GM19193 (cell line): ENCODE measurements around the gene BAZ1B.

ENCODE experiments used
- POLR2A ChIP-seq: IDR thresholded peaks from 4 replicates; pipeline ENCODE4 v1.6.1; 2011; ENCODE audit not compliant: insufficient read depth, insufficient read length; ENCODE audit errors: extremely low read depth

BAZ1B gene

GRCh38 chr7:73522105-73522872 lies at the start of gene BAZ1B:
TSS of gene BAZ1B (minus strand) at chr7:73522293. CDS start at chr7:73521933, 360 bp downstream.
- peak; percentile 85 for TF ChIP-seq POLR2A

GRCh38 chr7:73570977-73571376 lies 48.9 kb upstream of the BAZ1B start:
- no peak for TF ChIP-seq POLR2A

GRCh38 chr7:73570521-73570920 lies 48.4 kb upstream of the BAZ1B start:
- TF ChIP-seq POLR2A: no peak

- TF ChIP-seq POLR2A: no peak
Observed at GRCh38 chr7:73569042-73569608, 47.0 kb upstream of the BAZ1B start.

GRCh38 chr7:73567846-73568685 lies 46.0 kb upstream of the BAZ1B start:
- no peak for TF ChIP-seq POLR2A

GRCh38 chr7:73567140-73567539 lies 45.0 kb upstream of the BAZ1B start:
- TF ChIP-seq POLR2A: no peak

GRCh38 chr7:73565675-73566340 lies 43.7 kb upstream of the BAZ1B start:
- TF ChIP-seq POLR2A: no peak

- TF ChIP-seq POLR2A: no peak
Observed at GRCh38 chr7:73560109-73560835, 38.2 kb upstream of the BAZ1B start.

- TF ChIP-seq POLR2A: peak; percentile 80
Observed at GRCh38 chr7:73557397-73558257, 35.5 kb upstream of the BAZ1B start, which contains the start of gene BCL7B. TSS of gene BCL7B (minus strand) at chr7:73557690. CDS start at chr7:73557578, 112 bp downstream.

GRCh38 chr7:73557108-73557396 lies 35.0 kb upstream of the BAZ1B start:
- TF ChIP-seq POLR2A: no peak

- no peak for TF ChIP-seq POLR2A
Observed at GRCh38 chr7:73556208-73557107, 34.4 kb upstream of the BAZ1B start.

GRCh38 chr7:73555411-73555982 lies 33.4 kb upstream of the BAZ1B start:
- TF ChIP-seq POLR2A: no peak
